GM19438 (cell line): ENCODE measurements around the gene RPS2.
"Not testable (repeated sequence)": the region's sequence is repeated elsewhere in the genome, so short reads cannot be mapped to it uniquely, and the experiment has no call there.

Experiments used
- ATAC-seq: cut with Tn5 transposase; IDR thresholded peaks from one replicate; pipeline ENCODE4 v1.9.1; 2021; ENCODE audit warnings: low read depth; ENCODE audit not compliant: unreplicated experiment

RPS2 gene

DNA sequence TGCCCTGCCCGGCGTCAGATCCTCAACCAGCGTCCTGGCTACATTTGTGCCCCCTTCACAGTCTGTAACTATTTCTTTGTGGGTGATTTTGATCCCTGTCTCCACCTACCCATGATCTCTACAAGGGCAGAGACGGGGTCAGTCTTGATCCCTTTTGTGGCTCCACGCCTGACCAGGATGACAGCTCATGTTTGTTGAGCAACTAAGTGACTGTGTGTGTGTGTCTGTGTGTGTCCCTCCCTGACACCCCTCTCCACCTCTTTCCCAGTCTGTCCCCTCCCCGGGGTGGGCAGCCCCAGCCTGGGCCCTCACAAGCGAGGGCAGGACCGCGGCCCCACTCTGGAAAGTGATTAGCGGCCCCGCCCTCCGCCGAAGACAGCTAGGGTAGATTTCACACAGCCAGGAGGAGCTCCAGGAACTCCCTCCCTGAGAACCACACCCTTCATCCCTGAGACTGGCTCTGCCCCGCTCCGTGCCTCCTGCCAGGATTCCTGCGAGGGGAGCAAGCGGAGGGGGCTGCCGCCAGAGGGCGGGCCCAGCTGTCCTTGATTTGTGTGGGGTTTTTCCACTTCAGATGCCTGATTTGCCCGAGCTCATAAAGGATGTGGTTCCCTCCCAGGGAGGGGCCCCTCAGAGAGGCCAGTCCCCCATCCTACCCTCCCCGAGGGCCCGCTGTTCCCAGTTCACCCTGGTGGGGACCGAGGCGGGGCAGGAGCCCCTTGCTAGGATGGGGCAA, 41.2 kb downstream of the RPS2 start:
- ATAC-seq: no peak

DNA sequence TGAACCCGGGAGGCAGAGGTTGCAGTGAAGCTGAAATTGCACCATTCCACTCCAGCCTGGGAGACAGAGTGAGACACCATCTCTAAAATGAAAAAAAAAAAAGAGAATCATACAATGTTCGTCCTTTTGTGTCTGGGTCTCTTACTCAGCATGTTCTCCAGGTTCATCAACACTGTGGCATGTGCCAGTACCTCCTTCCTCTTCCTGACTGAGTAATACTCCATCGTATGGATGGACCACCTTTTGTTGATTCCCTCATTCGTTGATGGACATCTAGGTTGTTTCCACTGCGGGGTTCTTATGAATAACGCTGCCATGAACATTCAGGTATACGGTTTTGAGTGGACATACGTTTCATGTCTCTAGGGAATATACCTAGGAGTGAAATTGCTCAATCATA, 42.3 kb downstream of the RPS2 start:
- no peak for ATAC-seq

DNA sequence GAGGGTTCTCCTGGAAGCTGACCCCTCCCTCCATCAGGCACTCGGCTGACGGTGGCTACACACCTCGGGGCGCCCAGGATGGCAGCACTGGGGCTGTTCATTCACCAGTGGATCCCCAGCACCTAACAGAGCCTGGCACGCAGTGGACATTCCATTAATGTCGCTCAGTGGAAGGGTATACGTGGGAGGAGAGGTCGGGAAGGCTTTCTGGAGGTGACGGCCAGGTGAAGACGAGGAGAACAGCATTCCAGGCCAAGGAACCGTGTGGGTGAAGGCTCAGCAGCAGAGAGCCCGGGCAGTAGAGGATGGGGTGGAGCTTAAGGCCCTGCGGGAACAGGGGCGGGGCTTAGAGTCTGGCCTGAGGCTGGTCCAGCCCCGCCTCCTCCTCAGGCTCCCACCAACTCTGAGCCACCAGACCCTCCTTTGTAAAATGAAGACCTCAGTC, 43.9 kb downstream of the RPS2 start:
- no peak for ATAC-seq

DNA sequence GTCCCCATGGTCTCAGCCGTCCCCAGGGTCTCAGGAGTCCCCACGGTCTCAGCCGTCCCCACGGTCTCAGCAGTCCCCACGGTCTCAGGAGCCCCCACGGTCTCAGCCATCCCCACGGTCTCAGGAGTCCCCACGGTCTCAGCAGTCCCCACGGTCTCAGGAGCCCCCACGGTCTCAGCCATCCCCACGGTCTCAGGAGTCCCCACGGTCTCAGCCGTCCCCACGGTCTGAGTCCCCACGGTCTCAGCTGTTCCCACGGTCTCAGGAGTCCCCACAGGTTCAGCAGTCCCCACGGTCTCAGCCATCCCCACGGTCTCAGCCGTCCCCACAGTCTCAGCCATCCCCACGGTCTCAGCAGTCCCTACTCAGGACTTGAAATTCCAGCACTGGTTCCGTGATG, 44.5 kb downstream of the RPS2 start:
- ATAC-seq: not testable (repeated sequence)

DNA sequence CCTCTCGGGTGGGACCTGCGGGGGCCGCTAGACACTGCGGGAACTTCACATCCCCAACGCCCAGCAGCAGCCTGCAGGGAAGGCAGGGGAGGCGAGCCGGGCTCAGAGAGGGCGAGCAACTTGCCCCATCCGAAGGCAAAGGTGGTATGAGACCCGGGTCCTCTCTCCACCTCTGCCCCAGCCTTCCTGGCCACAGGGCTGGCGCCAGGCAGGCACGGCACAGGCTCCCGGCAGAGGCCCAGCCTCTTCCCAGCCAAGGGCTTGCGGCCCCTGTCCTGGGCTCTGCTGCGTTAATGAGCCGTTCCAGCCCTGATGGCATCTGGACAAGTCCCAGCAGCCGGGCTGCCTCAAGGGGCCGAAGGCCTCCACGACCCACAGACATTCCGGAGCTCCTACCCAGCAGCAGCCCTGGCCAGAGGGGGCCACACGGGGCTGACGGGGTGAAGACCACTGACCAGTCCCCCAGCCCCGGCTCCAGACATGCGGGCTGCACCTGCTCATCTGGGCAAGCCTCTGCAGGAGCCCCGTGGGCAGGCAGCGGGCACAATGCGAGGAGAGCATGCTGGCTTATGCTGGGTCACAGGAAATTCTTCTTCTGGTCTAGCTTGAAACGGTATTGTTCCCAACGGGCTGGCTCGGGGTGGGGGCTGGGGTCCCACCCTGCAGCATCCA, 45.2 kb downstream of the RPS2 start:
- ATAC-seq: no peak

DNA sequence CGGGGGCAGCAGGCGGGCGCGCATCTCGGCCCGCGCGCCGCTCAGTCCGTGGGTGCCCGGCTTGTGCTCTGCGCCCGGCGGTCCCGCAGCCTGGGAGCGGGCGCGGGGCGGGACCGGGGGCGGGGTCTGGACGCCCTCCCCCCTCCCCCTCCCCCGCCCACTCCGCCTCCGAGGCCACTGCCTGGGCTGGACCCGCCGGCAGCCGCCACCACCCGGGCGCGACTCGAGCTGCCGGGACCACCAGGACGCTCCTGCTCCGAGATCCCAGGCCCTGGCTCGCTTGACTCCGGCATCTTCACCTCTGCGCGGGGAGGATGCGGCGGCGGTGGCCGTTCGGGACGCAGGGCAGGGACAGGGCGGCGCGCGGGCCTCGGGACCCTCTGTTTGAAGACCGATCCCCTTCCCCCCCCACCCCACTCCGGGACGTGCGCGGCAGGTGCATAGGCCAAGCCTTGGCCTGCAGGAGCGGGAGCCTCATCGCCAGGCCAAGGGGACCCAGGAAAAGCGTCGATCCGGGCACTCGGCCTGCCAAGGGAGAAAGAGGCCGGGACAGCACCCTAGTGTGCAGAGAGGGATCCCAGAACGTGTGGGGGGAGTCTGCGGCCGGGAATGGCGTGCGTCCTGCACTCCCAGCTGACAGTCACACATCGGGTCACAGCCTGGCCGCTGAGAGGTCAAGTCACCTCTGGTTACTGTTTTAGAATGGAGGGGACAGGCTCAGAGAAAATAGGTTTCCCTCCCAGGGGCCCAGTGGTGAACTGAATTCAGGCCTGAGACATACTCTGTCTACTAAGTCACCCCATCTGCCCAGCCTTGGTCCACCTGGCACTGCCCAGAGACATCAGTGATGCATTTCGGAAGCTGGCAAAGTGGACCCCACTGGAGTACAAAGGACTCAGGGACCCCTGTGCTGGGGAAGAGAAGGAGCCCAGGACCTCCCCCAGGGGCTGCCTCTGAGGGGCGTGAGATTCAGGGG, 46.0 kb downstream of the RPS2 start, which contains the start of gene HS3ST6:
Gene HS3ST6, minus strand, starts transcription at position 65 of the 976 bp plus-strand sequence. CDS start 92 bp downstream, outside the sequence.
- no peak for ATAC-seq

DNA sequence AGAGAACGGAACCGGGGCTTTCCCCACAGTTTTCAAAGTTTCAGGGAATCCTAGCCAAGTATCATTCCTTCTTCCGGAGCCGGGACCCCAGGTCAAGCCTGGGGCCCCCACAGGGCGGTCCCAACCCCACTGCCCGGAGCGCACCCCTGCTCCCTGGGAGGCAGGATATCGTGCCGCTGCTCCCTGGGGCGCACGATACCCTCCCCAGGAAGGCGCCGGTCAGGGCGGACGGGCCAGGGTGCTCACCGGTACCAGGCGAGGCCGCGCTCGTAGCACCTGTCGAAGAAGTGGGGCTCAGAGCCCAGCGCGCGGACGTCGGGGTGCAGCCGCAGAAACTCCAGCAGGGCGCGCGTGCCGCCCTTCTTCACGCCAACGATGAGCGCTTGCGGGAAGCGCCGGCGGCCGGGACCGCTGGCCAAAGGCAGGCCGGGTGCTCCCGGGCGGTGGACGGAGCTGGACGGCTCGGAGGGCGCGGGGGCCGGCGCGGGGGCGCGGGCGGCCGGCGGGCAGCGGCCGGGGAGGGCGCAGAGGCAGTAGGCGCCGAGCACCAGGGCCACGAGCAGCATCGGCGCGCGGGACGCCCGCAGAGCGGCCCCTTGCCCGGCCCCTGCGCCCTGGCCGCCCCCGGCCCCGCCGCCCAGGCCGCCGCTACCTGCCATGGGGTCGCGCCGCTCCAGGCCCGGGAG, 46.8 kb downstream of the RPS2 start:
- ATAC-seq: no peak

DNA sequence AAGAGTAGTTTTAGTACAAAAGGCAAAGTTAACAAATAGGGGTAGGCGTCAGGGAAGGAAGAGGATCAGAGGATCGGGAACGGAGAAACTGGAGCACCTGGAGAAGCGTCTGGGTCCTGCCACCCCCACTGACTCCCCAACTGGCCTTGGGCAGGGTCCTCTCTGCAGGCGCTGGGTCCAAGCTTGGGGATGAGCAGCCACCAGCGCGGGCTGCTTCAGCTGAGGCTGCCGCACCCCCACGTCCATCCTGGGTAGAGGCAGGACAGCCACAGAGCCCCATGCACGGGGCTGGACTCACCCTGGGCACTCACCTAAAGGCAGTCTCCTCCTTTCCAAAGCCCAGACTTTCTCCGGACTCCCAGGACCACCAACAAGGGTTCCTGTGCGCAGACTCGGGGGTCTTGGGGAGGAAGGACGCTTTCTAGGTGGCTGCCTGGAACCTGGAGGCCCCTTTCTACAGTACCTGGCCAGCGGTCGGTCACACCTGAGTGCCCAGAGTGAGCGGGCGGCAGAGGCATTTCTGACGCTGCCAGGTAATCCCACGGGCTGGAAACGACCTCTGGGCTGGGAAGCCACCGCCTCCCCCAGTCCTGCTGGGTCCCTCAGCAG, 47.5 kb downstream of the RPS2 start:
- no peak for ATAC-seq

DNA sequence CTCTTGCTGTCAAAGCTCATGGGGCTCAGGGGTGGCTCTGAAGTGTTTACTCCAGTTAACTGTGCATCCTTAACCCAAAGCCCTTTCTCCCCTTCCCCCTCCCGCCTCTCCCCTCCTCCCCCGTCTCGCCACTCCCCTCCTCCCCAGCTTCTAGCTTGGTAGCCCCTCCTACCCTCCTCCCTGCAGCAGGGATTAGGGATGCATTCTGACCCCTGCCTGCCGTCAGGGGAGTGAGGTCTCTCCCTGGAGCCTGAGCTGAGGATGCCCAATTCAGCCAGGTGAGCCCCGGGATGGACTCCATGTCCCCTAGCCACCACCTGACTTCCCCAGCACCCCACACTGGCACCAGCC, 48.0 kb downstream of the RPS2 start:
- no peak for ATAC-seq

DNA sequence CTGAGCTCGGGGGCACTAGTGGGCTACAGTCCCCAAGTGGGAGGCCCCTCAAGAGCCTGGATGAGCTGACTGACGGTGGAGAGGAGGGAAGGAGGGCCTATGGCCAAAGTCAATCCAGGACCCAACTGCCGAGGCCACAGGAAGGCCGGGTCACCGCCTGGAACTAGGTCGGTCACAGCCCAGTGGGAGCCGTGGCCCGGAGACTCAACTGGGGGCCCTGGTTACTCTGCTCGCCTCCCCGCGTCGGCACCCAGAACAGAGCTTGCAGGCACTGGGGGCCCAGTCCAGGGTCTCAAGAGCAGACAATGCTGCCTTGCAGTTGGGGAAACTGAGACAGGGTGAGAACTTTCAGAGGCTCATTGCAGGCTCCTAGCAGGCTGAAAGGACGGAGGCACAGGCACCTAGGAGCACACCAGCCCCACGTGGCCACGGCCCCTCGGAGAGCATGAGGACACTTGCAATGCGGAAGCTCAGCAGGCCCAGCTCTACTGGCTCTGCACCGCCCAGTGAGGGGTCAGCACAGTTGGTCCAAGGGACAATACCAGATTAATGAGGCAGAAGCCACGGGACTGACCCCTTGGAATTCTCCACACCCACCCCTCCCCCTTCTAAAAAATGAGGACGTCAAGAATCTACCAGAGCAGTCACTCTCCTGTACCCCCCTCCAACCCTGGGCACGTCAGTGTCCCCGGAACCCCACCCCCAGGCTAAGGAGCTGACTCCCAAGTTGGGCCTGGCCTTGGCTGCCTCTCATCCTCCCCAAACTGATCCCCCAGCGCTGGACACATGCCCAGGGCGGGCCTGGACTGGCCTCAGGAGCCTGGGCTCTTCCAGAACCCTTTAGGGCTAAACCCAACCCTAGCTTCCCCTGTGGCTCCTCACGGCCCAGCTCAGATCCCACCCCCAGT, 48.6 kb downstream of the RPS2 start:
- ATAC-seq: no peak

DNA sequence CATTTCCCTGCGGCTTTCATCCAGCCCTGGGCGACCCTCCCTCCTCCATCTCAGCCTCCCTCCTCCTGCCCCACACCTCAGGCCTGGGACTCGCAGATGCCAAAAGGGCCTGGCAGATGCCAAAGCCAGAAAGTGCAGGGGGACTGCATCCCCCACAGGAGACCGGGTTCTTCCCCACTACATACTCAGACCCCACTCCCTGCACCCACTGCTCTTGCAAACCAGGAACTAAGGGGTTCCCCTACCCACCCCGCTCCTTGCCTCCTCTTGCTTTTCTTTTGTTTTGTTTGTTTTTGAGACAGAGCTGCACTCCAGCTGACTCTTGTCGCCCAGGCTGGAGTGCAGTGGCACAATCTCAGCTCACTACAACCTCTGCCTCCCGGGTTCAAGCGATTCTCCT, 49.6 kb downstream of the RPS2 start:
- ATAC-seq: no peak

DNA sequence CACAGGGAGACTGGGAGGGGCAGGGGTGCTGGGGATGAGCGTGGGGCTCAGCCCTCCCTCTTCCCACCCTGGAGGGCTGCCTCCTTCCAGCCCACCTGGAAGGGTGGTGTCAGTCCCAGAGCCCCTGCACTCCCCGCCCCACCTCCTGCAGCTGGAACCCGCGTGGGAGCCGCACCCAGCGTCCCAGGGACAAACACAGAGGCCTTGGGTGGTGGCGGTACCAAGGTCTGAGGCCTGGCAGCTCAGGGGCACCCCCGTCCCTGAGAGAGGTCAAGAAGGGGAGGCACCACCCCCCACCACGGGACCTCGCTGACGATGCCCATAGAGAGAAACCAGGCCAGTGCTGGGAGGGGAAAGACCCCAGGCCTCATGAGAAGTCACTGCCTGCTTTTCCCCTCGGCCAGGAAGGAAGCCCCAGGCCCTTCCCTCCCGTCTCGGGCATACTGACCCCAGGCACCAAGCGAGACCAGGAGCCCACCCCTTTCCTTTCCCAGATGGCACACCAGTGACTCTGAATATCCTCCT, 50.5 kb downstream of the RPS2 start:
- ATAC-seq: no peak

DNA sequence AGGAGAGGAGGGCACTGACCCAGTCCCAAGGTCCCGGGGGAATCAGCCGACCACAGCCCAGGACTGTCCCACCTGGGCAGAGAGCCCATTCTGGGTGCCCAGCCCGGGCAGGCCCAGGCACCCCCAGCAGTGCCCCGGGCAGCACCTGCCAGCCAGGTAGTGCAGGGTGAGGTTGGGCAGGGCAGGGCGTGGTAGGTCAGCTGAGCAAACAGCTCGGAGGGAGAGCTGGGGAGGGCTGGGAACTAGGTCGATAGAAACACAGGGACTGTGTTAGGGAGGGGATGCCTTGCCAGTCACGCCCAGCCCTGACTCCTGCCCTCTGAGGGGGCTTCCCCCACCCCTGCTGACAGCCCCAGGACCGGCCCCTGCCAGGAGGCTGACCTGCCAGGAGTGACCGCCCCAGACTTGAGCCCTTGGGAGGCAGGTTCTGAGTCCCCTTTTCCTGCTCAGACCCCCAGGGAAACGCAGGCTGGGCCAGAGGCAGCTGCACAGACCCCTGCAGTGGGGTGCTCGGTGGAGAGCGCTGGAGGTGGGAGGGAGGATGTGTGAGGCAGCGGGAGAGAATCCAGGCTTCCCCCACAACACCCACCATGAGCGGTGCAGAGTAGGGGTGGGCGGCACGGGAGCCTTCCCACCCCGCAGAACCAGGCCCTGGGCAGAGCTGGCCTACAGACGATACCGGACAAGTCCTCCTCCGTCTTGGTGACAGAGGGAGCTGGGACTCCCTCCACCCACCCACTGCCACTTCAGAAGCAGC, 51.1 kb downstream of the RPS2 start:
- ATAC-seq: no peak

DNA sequence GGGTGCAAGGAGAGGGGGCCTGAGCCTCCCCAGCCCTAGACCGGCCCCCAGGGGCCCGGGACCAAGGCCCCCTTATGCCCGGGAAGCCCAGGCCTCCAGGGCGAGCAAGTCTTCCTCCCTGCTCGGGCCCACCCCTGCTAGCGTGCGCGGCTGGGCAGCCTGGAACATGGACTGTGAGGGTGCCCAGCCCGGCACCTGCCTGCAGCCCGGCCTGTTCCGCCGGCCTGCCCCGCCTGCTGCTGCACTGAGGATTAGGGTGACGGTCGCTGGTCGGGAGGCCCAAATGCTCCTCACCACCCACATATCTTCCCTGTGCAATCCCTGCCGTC, 52.4 kb downstream of the RPS2 start:
- no peak for ATAC-seq
